ENCODE results near the gene KY. TPM values are rescaled to one million over a fixed set of nuclear protein-coding genes. Genes with fewer than 3 reads are reported as not detected.

KY gene
- polyA plus RNA-seq, 1 donor from 2014 or later = 1.7 TPM

Other genes starting within 250 kb of the KY start
- 177 and 178 TPM in 2 replicates for gene ANAPC13, start 165.0 kb downstream of the KY start, polyA plus RNA-seq
- 13.3 and 14.1 TPM in 2 replicates for gene CEP63, start 165.0 kb downstream of the KY start, polyA plus RNA-seq
- gene EPHB1, start 144.2 kb upstream of the KY start, polyA plus RNA-seq = 18.7 and 19.1 TPM in 2 replicates